Adrenal gland (tissue), 12 donors: ENCODE measurements around the gene JPH3. TPM values are rescaled to one million over a fixed set of nuclear protein-coding genes. Genes with fewer than 3 reads are reported as not detected.

Experiments used
- DNase-seq, 7 donors: peaks; one replicate each; pipeline ENCODE4 v3.0.0-alpha.2; 2019 to 2020
- H3K27ac ChIP-seq, 5 donors: fragments of 200-600 bp; sonication (generic) in 4 of 5; 1 replicate in 3 of 5; 2 replicates in 2 of 5; pipeline versions ENCODE4 v1.5.1 to v1.8.0; 2016 to 2020; ENCODE audit warnings: mild to moderate bottlenecking in 1 of 5
- H3K27me3 ChIP-seq: fragments of 200-600 bp; 2 replicates; pipeline ENCODE4 v1.8.0; 2021
- H3K36me3 ChIP-seq, 2 donors: fragments of 200-600 bp; replicated peaks in 1 of 2; 1 replicate in 1 of 2; 2 replicates in 1 of 2; pipeline versions ENCODE4 v1.5.1 to v1.8.0; 2018 to 2022
- H3K4me1 ChIP-seq, 2 donors: fragments of 200-600 bp; replicated peaks in 1 of 2; 1 replicate in 1 of 2; 2 replicates in 1 of 2; pipeline versions ENCODE4 v1.5.1 to v1.8.0; 2018 to 2021
- H3K4me3 ChIP-seq, 4 donors: fragments of 200-600 bp; sonication (generic) in 3 of 4; one replicate each; pipeline ENCODE4 v1.5.1; 2016 to 2018
- H3K9me3 ChIP-seq, 3 donors: fragments of 200-600 bp; sonication (generic) in 1 of 3; replicated peaks in 1 of 3; 1 replicate in 2 of 3; 2 replicates in 1 of 3; pipeline versions ENCODE4 v1.5.1 to v1.8.0; 2016 to 2021
- CTCF ChIP-seq, 6 experiments: fragments of 450-650 bp in 4 of 6; fragments of 200-600 bp in 2 of 6; sonication (generic) in 1 of 6; IDR thresholded peaks; 1 replicate in 5 of 6; 2 replicates in 1 of 6; pipeline versions ENCODE4 v1.5.1 to v1.8.0; 2016 to 2021; ENCODE audit warnings: antibody characterized with exemption in 6 of 6, mild to moderate bottlenecking in 2 of 6, moderate library complexity in 1 of 6
- POLR2A ChIP-seq, 2 donors: fragments of 450-650 bp; IDR thresholded peaks; one replicate each; pipeline ENCODE4 v1.6.1; 2017; ENCODE audit warnings: antibody characterized with exemption in 2 of 2, mild to moderate bottlenecking in 2 of 2, moderate library complexity in 1 of 2
- WGBS, 4 donors: extraction: QIAGEN DNeasy Blood & Tissue Kit in 2 of 4; methylation state at CpG; one replicate each; pipeline versions ENCODE4 v1.1.5 to v1.1.7; 2013 to 2017; 5-methylcytosine and 5-hydroxymethylcytosine counted together
- intact Hi-C, 2 donors: fragments of 100-400 bp; cut with DNase I; formaldehyde crosslinking; loops; one replicate each; pipeline versions ENCODE4 v1.14.1 to v1.15.0; 2022 to 2023
- polyA plus RNA-seq, 3 donors: library from polyadenylated mRNA; stranded (reverse); fragments of 200-250 nt in 2 of 3; fragments of 350-450 nt in 1 of 3; fragmentation: Illumina TruSeq in 1 of 3; extraction: RNeasy Lipid Tissue Mini Kit (QIAGEN cat#74804) in 1 of 3; gene quantifications; one replicate each; pipeline ENCODE4 v1.2.3, GENCODE V29; 2013 to 2014
- total RNA-seq, 9 donors: library from RNA; depleted of rRNA in 4 of 9; stranded (reverse); fragments of >200 nt in 4 of 9; fragments of 120-200 nt in 1 of 9; fragmentation: NEBNext Ultra II Directional in 1 of 9; extraction: Animal tissue kit (Norgen Biotek cat#: 25700) in 1 of 9; gene quantifications; one replicate each; pipeline versions ENCODE4 v1.1.0 to v1.2.4, GENCODE V29; 2013 to 2023
- donor health status: healthy with polysubstance abuse.
- donor health status: Bipolar disorder and iron deficiency.
- donor health status: DM: yes; HTN: yes; CAD: no.
- donor health status: DM: no; HTN: no; CAD: no.
- donor health status: DM: no; HTN: no; CAD: no.
- donor health status: DM: yes; HTN: yes; CAD: no.

Gene JPH3
- total and polyA plus RNA-seq, 12 donors: 0.10 to 3.7 (median 0.71) TPM; not detected in 1

- intact Hi-C loops: no loop called here
- Histone ChIP-seq H3K4me3 (no peak overlapping the region), H3K27me3 (peaks cover 18% of the 10 kb centered on the region), H3K9me3 (no peaks in the 10 kb centered on the region), H3K27ac (no peak overlapping the region), H3K4me1 (no peaks in the 10 kb centered on the region), H3K36me3 (no peaks in the 10 kb centered on the region)
- 61 to 74% (median 67%) methylated on average over 9 of the region's 9 CpGs for WGBS, 4 donors
- no peak for DNase-seq
- TF ChIP-seq CTCF (IDR thresholded peaks at IDR 0.05) (no peak), POLR2A (IDR thresholded peaks at IDR 0.05) (no peak)
These were observed 7.7 kb downstream of the JPH3 start for GRCh38 chr16:87610026-87610425.

- H3K27ac ChIP-seq: no peak overlapping the region
- no peaks in the 10 kb centered on the region for H3K4me1 ChIP-seq
- H3K4me3 ChIP-seq: no peak overlapping the region
- intact Hi-C loops: no loop called here
- H3K36me3 ChIP-seq: no peaks in the 10 kb centered on the region
- H3K27me3 ChIP-seq: peaks cover 7% of the 10 kb centered on the region
- 79 to 85% (median 82%) methylated on average over 6 of the region's 6 CpGs for WGBS, 4 donors
- no peak for TF ChIP-seq CTCF (IDR thresholded peaks at IDR 0.05)
- TF ChIP-seq POLR2A (IDR thresholded peaks at IDR 0.05): no peak
- no peaks in the 10 kb centered on the region for H3K9me3 ChIP-seq
- DNase-seq: no peak
These were observed 9.1 kb downstream of the JPH3 start for GRCh38 chr16:87611456-87611855.

GRCh38 chr16:87613961-87614360 lies 11.7 kb downstream of the JPH3 start:
- H3K27me3 ChIP-seq: no peaks in the 10 kb centered on the region
- 76 to 87% (median 78%) methylated on average over 4 to 10 of the region's 10 CpGs for WGBS, 4 donors
- no peak for DNase-seq
- no peak for TF ChIP-seq CTCF (IDR thresholded peaks at IDR 0.05)
- no peak for TF ChIP-seq POLR2A (IDR thresholded peaks at IDR 0.05)
- H3K4me3 ChIP-seq: no peak overlapping the region
- intact Hi-C loops: no loop called here
- no peaks in the 10 kb centered on the region for H3K36me3 ChIP-seq
- no peaks in the 10 kb centered on the region for H3K4me1 ChIP-seq
- H3K27ac ChIP-seq: no peak overlapping the region
- H3K9me3 ChIP-seq: no peaks in the 10 kb centered on the region

- no peak overlapping the region for H3K27ac ChIP-seq
- H3K27me3 ChIP-seq: no peaks in the 10 kb centered on the region
- no peaks in the 10 kb centered on the region for H3K36me3 ChIP-seq
- 59 to 73% (median 64%) methylated on average over 18 to 19 of the region's 19 CpGs for WGBS, 4 donors
- DNase-seq: no peak
- no peak for TF ChIP-seq CTCF (IDR thresholded peaks at IDR 0.05)
- TF ChIP-seq POLR2A (IDR thresholded peaks at IDR 0.05): no peak
- H3K4me1 ChIP-seq: no peaks in the 10 kb centered on the region
- intact Hi-C loops: no loop called here
- H3K4me3 ChIP-seq: no peak overlapping the region
- no peaks in the 10 kb centered on the region for H3K9me3 ChIP-seq
These were observed 13.3 kb downstream of the JPH3 start for GRCh38 chr16:87615621-87616041.
